Measurements from ENCODE around the gene KHDRBS2.

DNA sequence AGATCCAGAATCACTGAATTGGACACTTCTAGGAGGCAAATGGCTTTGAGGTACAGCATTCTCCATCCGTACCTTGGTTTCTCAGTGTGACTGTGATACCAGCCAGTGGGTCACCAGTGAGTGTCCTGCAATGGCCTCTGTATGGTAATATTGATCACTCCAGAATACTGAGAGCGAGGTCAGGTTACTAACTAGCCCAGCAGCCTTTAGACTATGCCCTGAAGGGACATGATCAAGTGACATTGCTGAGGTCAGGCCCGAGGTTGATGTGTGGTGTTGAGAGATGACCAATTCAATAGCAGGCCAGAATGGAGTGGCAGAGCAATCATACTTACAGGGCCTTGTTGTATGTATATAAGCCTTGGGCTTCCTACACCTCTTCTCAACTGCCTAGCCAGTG is 476.0 kb downstream of the KHDRBS2 start:
- TF ChIP-seq CTCF (IDR thresholded peaks at IDR 0.05) (no peak), EP300 (IDR thresholded peaks at IDR 0.05) (no peak), POLR2A (IDR thresholded peaks at IDR 0.05) (no peak), POLR2AphosphoS5 (IDR thresholded peaks at IDR 0.05) (no peak)
